ENCODE data around the gene GDPGP1.
"Not testable (repeated sequence)": the region's sequence is repeated elsewhere in the genome, so short reads cannot be mapped to it uniquely, and the experiment has no call there.

The GDPGP1 gene

GRCh38 chr15:90287946-90288345 is 53.9 kb downstream of the GDPGP1 start:
- Histone ChIP-seq H3K4me3 (replicated peaks; ENCODE audit: low read depth, low read length) (no peak overlapping the region), H3K27me3 (replicated peaks; ENCODE audit: control insufficient read depth, insufficient read depth, low read length) (no peaks in the 10 kb centered on the region), H3K36me3 (ENCODE audit: control insufficient read depth, insufficient read depth, low read length) (no peaks in the 10 kb centered on the region)
- no peak for DNase-seq (ENCODE audit: extremely low read depth, insufficient read length)
- TF ChIP-seq CTCF (IDR thresholded peaks at IDR 0.05; ENCODE audit: insufficient read depth, low read length, poor library complexity, severe bottlenecking), result no peak

GRCh38 chr15:90291679-90292356 is 57.8 kb downstream of the GDPGP1 start:
- no peak overlapping the region for H3K4me3 ChIP-seq (replicated peaks; ENCODE audit: low read depth, low read length)
- no peak for TF ChIP-seq CTCF (IDR thresholded peaks at IDR 0.05; ENCODE audit: insufficient read depth, low read length, poor library complexity, severe bottlenecking)
- DNase-seq (ENCODE audit: extremely low read depth, insufficient read length), result no peak
- no peaks in the 10 kb centered on the region for H3K36me3 ChIP-seq (ENCODE audit: control insufficient read depth, insufficient read depth, low read length)
- H3K27me3 ChIP-seq (replicated peaks; ENCODE audit: control insufficient read depth, insufficient read depth, low read length), result no peaks in the 10 kb centered on the region

- H3K4me3 ChIP-seq (replicated peaks; ENCODE audit: low read depth, low read length); H3K27me3 ChIP-seq (replicated peaks; ENCODE audit: control insufficient read depth, insufficient read depth, low read length); H3K36me3 ChIP-seq (ENCODE audit: control insufficient read depth, insufficient read depth, low read length): not testable (repeated sequence)
- peak; percentile 93 for TF ChIP-seq CTCF (IDR thresholded peaks at IDR 0.05; ENCODE audit: insufficient read depth, low read length, poor library complexity, severe bottlenecking)
- peak; percentile 48 for DNase-seq (ENCODE audit: extremely low read depth, insufficient read length)
Observed at GRCh38 chr15:90293040-90293810, 59.2 kb downstream of the GDPGP1 start.

GRCh38 chr15:90294159-90294558 is 60.1 kb downstream of the GDPGP1 start:
- DNase-seq (ENCODE audit: extremely low read depth, insufficient read length), result no peak
- Histone ChIP-seq H3K36me3 (ENCODE audit: control insufficient read depth, insufficient read depth, low read length) (no peaks in the 10 kb centered on the region), H3K4me3 (replicated peaks; ENCODE audit: low read depth, low read length) (no peak overlapping the region), H3K27me3 (replicated peaks; ENCODE audit: control insufficient read depth, insufficient read depth, low read length) (no peaks in the 10 kb centered on the region)
- no peak for TF ChIP-seq CTCF (IDR thresholded peaks at IDR 0.05; ENCODE audit: insufficient read depth, low read length, poor library complexity, severe bottlenecking)

- H3K36me3 ChIP-seq (ENCODE audit: control insufficient read depth, insufficient read depth, low read length), result no peaks in the 10 kb centered on the region
- TF ChIP-seq CTCF (IDR thresholded peaks at IDR 0.05; ENCODE audit: insufficient read depth, low read length, poor library complexity, severe bottlenecking), result no peak
- DNase-seq (ENCODE audit: extremely low read depth, insufficient read length), result no peak
- no peaks in the 10 kb centered on the region for H3K27me3 ChIP-seq (replicated peaks; ENCODE audit: control insufficient read depth, insufficient read depth, low read length)
- no peak overlapping the region for H3K4me3 ChIP-seq (replicated peaks; ENCODE audit: low read depth, low read length)
Observed at GRCh38 chr15:90294601-90295269, 60.7 kb downstream of the GDPGP1 start.

All from GM06990 (cell line).